Measurements from ENCODE around the gene KCP.

KCP gene

DNA sequence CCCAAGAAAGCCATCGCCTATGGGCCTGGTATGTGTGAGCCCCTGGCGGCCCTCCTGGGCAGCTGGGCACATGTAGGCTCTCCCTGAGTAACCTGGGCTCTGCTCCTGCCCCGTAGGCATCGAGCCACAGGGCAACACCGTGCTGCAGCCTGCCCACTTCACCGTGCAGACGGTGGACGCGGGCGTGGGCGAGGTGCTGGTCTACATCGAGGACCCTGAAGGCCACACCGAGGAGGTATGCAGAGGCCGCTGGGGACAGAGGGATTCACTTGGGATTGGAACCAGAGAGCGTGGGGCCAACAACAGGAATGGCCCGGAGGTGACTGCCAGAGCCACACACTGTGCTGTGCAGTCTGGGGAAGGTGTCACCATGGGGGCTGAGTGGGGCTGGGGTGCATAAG, 73.0 kb downstream of the KCP start:
- DNase-seq, result no peak

DNA sequence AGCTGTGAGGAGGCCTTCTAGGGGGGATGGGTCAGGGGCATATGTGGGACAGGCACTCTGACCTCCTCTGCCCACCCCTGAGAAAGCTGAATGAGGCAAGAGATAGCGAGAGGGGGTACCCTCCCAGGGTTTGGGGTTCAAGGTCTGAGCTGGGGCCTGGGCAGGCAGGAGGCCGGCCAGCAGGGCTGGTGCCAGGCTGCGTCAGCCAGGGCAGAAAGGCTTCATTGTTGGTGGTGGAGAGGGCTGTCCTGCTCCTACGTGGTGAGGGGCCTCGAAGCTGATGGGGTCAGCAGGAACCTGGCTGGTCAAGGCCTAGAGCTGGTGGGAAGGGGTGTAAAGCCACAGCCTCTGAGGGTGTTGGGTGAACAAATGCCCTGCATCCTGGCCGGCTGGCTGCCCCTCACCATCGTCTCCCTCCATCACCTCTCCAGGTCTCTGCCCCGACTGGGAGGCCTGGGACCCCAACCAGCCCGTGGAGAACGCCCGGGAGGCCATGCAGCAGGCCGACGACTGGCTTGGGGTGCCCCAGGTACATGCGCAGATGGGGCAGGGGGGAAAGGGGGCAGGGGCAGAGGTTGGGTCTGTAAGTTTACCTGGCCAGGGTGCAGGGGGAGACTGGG, 73.7 kb downstream of the KCP start:
- no peak for DNase-seq

DNA sequence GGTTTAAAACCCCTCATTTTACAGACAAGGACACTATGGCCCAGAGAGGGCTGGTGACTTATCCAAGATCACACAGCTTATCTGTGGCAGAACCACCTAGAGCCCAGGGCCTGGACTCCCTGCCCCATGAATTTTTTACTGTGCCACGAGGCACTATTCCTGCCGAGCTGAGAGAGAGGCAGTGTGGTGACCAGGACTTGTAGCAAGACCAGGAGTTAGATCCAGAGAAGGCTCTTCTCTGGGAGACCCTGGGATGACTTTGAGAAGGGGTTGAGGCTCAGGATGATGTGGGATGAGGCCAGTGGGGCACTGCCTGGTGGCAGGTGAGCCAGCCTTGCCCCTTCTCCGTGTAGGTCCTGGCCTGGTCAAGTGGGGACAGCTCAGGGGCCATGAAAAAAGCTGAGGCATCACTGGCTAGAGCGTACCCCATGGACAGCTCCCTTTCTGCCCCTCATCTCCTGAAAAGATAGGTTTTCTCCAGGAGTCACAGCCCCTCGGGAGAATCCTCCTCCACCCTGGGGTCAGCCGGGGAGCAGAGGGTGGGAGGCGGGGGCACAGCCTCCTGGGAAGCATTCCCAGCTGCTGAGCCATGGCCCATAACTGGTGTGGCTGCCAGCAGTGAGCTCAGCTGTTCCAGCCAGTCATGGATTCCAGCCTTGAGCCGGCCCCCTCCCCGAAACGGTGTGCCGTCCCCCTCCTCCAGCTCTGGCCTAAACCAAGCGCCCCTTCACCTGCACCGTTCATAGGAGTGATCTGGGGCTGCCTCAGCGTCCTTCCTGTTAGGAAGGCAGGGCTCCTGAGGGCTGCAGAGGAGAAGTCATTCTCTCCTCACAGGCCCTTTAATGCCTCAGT, 74.5 kb downstream of the KCP start:
- no peak for DNase-seq

DNA sequence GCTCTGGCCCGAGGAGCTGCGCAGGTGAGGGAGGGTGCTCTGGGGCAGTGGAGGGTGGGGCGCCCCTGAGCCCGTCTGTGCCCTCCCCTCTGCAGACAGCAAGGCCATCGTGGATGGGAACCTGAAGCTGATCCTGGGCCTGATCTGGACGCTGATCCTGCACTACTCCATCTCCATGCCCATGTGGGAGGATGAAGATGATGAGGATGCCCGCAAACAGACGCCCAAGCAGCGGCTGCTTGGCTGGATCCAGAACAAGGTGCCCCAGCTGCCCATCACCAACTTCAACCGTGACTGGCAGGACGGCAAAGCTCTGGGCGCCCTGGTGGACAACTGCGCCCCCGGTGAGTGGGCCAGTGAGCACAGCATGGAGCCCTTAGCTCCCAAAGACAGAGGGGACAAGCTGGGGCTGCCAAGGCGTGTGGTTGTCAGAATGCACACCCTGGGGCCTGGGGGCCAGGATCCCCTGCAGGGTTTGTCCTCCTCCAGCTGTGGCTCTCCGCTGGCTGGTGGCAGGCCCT, 75.2 kb downstream of the KCP start:
- no peak for DNase-seq

DNA sequence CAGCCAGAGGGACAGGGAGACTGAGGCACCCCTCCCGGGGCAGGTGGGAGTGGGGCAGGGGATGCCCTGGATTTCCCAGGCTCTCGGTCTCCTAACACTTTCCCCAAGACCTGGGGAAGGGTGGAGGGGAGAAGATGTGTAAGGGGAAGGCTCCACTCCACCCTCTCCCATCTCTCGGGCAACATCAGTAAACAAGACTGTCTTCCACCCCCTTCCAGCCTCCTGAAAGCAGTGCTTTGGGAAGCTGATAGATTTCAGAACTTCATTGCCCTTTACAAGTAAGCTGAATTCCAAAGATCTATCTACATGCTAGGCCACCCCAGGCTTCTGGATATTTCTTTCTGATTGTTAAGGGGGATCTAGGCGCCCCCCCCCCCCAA, 76.6 kb downstream of the KCP start:
- DNase-seq, result no peak

- DNase-seq, result no peak
These were observed 77.2 kb downstream of the KCP start for GRCh38 chr7:128833148-128833945.

GRCh38 chr7:128832880-128833147, 77.7 kb downstream of the KCP start:
- no peak for DNase-seq

DNA sequence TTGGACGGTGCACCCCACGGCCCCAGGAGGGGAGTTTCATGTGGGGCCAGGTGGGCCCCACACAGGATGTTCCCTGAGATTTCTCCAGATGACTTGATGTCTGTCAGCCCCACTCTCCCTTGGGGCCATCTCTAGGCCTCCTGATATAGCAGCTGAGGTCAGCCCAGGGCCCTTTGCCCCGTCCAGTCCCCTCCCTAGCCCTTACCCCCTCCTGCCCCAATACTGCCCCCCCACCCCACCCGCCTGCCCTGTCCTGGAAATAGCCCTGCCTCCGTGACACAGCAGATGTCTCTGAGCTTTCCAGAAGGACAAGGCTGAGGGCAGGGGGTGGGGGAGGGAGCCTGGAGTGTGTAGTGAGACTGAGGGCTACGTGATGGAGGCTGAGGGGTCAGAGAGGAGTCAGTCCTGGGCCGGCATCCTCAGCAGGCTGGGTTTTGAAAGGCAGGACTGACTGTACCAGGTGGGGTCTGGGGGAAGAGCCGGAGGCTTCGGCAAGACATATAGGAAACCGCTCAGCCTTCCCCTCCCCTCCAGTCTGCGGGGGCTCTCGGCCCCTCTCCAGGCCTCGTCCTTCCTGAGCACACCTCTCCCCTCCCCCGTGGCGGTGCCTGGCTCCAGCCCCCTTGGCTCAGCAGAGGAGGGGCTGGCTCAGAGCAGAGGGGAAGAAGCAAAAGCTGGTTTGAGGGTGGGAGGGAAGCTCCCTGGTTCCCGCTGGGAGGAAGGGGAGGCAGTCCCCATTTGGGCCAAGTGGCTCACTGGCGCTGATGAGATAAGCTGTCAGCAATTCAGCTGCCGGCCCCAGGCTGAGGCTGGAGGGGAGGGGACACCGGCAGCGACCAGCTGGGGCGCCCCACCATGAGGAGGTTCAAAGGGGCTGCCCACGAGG, 78.3 kb downstream of the KCP start:
- DNase-seq, result no peak

DNA sequence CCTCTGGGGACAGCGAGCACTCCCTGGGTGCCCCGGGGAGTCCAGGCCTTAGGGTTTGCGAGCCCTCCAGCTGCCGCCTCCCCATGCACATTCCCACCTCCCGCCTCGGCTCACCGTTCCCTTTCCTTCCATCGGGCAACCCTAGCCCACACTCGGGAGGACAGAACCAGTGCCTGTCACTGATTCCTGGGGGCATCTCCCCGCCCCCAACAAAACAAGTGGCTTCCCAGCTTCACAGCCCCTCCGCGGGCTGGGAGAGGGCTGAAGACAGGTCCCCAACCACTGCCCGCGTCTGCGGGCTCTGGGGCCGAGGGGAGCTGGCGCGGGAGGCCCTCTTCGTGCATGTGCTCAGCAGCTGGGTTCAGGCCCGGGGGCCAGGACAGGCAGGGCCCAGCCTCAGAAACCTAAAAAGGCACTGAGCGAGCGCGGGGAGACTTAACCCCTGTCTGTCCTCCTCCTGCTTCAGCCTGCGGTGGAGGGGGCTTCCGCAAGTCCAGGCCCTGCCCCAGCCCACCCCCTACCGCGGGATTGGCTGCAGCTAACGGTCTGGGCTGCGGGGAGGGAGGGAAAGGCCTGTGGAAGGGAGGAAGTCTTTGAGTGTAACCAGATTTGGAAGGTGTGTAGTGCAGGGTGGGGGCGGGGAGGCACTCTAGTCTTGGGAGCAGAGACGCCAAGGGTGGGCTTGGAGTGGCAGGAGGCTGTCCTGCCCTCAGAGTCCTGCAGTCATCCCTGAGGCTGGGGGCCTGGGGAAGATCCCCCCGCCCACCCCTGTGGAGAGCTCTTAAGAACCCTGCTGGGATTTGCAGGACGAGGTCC, 79.1 kb downstream of the KCP start:
- DNase-seq, result no peak

DNA sequence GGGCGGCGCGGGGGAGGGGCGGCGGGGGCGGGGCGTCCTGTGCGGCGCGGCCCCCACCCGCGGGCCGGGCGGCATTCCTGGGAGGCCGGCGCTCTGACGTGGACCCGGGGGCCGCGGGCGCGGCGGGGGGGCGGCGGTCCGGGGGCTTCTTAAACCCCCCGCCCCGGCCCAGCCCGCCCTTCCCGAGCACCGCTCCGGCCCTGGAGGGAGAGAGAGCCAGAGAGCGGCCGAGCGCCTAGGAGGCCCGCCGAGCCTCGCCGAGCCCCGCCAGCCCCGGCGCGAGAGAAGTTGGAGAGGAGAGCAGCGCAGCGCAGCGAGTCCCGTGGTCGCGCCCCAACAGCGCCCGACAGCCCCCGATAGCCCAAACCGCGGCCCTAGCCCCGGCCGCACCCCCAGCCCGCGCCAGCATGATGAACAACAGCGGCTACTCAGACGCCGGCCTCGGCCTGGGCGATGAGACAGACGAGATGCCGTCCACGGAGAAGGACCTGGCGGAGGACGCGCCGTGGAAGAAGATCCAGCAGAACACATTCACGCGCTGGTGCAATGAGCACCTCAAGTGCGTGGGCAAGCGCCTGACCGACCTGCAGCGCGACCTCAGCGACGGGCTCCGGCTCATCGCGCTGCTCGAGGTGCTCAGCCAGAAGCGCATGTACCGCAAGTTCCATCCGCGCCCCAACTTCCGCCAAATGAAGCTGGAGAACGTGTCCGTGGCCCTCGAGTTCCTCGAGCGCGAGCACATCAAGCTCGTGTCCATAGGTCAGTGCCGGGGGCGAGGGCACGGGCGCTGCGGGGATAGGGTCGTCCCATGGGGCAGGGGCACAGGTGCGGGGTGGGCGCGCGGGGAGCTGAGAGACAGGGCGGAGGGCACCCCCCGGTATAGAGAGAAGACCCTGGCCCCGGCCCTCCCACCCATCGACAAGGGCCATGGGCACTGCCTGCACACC, 80.0 kb downstream of the KCP start, which contains the start of gene FLNC:
FLNC (plus strand) TSS at position 176 of the 947 bp plus-strand sequence; CDS start at position 408, 232 bp downstream.
- DNase-seq, result peak; percentile 38

- no peak for DNase-seq
These were observed 80.9 kb downstream of the KCP start for GRCh38 chr7:128829391-128830166.

- DNase-seq, result no peak
These were observed 82.4 kb downstream of the KCP start for GRCh38 chr7:128827971-128828711.

DNA sequence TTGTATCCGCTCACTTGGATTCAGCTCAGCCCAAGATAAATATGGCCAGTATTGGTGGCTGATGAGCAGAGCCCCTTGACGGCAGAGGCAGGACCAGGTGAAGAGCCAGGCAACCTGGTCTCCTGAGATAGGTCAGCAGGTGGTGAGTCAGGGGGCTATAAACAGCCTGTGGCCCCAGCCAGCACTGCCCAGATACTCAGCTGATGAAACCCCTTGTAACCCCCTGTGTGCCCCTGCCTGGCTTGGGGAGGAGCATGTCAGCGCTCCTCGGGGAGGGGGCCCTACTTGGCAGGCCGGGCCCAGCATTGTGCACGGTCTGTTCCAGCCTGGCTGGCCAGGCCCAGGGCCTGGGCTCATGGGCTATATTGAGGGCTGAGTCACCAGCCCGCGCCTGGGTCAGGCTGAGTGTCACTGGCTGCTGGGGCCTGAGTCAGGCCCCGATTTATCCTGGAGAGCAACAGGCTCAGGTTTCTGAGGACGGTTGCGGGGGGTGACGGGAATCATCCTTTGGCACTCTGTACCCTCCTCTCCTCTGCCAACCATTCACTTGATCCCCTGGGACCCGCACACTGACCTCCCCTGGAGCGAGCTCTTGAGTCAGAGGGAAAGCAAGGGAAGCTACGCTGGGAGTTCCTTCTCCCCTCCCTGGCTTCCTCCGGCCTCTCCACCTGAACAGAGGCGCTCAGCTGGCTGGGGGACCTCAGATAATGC, 83.1 kb downstream of the KCP start:
- DNase-seq, result no peak

GRCh38 chr7:128826916-128827247, 83.6 kb downstream of the KCP start:
- DNase-seq, result no peak

Data from stimulated activated CD8-positive, alpha-beta memory T cell treated with anti-CD3 and anti-CD28 coated beads, Interleukin-4, amount 100 ng/mL, for 48 hours (primary cell).